Liver (tissue), 9 donors: Measurements from ENCODE around the gene SOX5. TPM values are rescaled to one million over a fixed set of nuclear protein-coding genes. Genes with fewer than 3 reads are reported as not detected.

Experiments
- DNase-seq: peaks from one replicate; pipeline ENCODE4 v3.0.0-alpha.2; 2017; ENCODE audit warnings: low spot score
- H3K27ac ChIP-seq, 2 donors: one replicate each; pipeline ENCODE4 v1.7.0; 2013; ENCODE audit warnings: inconsistent platforms in 2 of 2, low read length in 2 of 2, control low read depth in 1 of 2, low read depth in 1 of 2, mild to moderate bottlenecking in 1 of 2
- H3K27me3 ChIP-seq, 4 donors: one replicate each; pipeline versions ENCODE4 v1.6.1 to v1.7.0; 2013; ENCODE audit warnings: low read length in 3 of 4, inconsistent platforms in 1 of 4, mild to moderate bottlenecking in 1 of 4, moderate library complexity in 1 of 4; ENCODE audit not compliant: control insufficient read depth in 4 of 4, insufficient read depth in 4 of 4
- H3K36me3 ChIP-seq, 4 donors: one replicate each; pipeline versions ENCODE4 v1.6.1 to v1.7.0; 2013; ENCODE audit warnings: low read length in 3 of 4, mild to moderate bottlenecking in 3 of 4, low read depth in 1 of 4, moderate library complexity in 1 of 4; ENCODE audit not compliant: control insufficient read depth in 4 of 4, insufficient read depth in 3 of 4
- H3K4me1 ChIP-seq, 4 donors: one replicate each; pipeline versions ENCODE4 v1.6.1 to v1.7.0; 2013; ENCODE audit warnings: low read length in 3 of 4, mild to moderate bottlenecking in 3 of 4, moderate library complexity in 1 of 4; ENCODE audit not compliant: control insufficient read depth in 4 of 4, insufficient read depth in 4 of 4
- H3K4me3 ChIP-seq, 3 donors: one replicate each; pipeline versions ENCODE4 v1.6.1 to v1.7.0; 2013; ENCODE audit warnings: low read length in 3 of 3, control low read depth in 1 of 3, low read depth in 1 of 3, mild to moderate bottlenecking in 1 of 3
- H3K9ac ChIP-seq, 2 donors: one replicate each; pipeline ENCODE4 v1.7.0; 2013; ENCODE audit warnings: low read length in 2 of 2, mild to moderate bottlenecking in 2 of 2, moderate library complexity in 2 of 2, control low read depth in 1 of 2, low read depth in 1 of 2
- H3K9me3 ChIP-seq, 4 donors: one replicate each; pipeline versions ENCODE4 v1.6.1 to v1.7.0; 2013; ENCODE audit warnings: low read length in 3 of 4; ENCODE audit not compliant: control insufficient read depth in 4 of 4
- ATF3 ChIP-seq: IDR thresholded peaks from 2 replicates; pipeline ENCODE4 v1.6.1; 2016; ENCODE audit warnings: antibody characterized with exemption
- CTCF ChIP-seq: fragments of 150-350 bp; IDR thresholded peaks from 2 replicates; pipeline ENCODE4 v1.5.1; 2017; ENCODE audit warnings: improper control_type of control experiment, low read depth, low read length; ENCODE audit not compliant: missing input control
- EGR1 ChIP-seq, 2 donors: IDR thresholded peaks; 2 replicates each; pipeline ENCODE4 v1.6.1; 2016 to 2018; ENCODE audit warnings: antibody characterized with exemption in 2 of 2, low read depth in 2 of 2
- FOXA2 ChIP-seq: IDR thresholded peaks from 2 replicates; pipeline ENCODE4 v1.6.1; 2016; ENCODE audit warnings: antibody characterized with exemption
- HNF4A ChIP-seq, 2 donors: conservative IDR thresholded peaks; 2 replicates each; pipeline ENCODE4 v1.6.1; 2016; ENCODE audit warnings: antibody characterized with exemption in 2 of 2, mild to moderate bottlenecking in 2 of 2
- HNF4G ChIP-seq: IDR thresholded peaks from 2 replicates; pipeline ENCODE4 v1.6.1; 2016; ENCODE audit warnings: antibody characterized with exemption
- JUND ChIP-seq, 2 donors: IDR thresholded peaks; 2 replicates each; pipeline ENCODE4 v1.6.1; 2016; ENCODE audit warnings: antibody characterized with exemption in 2 of 2
- MAX ChIP-seq: IDR thresholded peaks from 2 replicates; pipeline ENCODE4 v1.6.1; 2016; ENCODE audit warnings: antibody characterized with exemption
- NR2F2 ChIP-seq: IDR thresholded peaks from 2 replicates; pipeline ENCODE4 v1.6.1; 2016; ENCODE audit warnings: antibody characterized with exemption
- RAD21 ChIP-seq, 2 donors: IDR thresholded peaks; 2 replicates each; pipeline ENCODE4 v1.6.1; 2016; ENCODE audit warnings: antibody characterized with exemption in 2 of 2, mild to moderate bottlenecking in 2 of 2
- RXRA ChIP-seq, 2 donors: IDR thresholded peaks; 2 replicates each; pipeline ENCODE4 v1.6.1; 2017 to 2018; ENCODE audit warnings: antibody characterized with exemption in 2 of 2, mild to moderate bottlenecking in 1 of 2
- SP1 ChIP-seq: IDR thresholded peaks from 2 replicates; pipeline ENCODE4 v1.6.1; 2018; ENCODE audit warnings: antibody characterized with exemption, mild to moderate bottlenecking
- TAF1 ChIP-seq: conservative IDR thresholded peaks from 2 replicates; pipeline ENCODE4 v1.6.1; 2016; ENCODE audit warnings: antibody characterized with exemption, mild to moderate bottlenecking
- YY1 ChIP-seq: IDR thresholded peaks from 2 replicates; pipeline ENCODE4 v1.6.1; 2016; ENCODE audit warnings: antibody characterized with exemption, mild to moderate bottlenecking
- WGBS: extraction: QIAGEN DNeasy Blood & Tissue Kit; methylation state at CpG from one replicate; pipeline ENCODE4 v1.1.7; 2013; 5-methylcytosine and 5-hydroxymethylcytosine counted together
- polyA plus RNA-seq, 2 donors: library from polyadenylated mRNA; stranded (reverse) in 1 of 2; unstranded in 1 of 2; fragments of 200-250 nt in 1 of 2; fragments of >200 nt in 1 of 2; fragmentation: Nextera tagmentation in 1 of 2; extraction: Ambion mirVana in 1 of 2; gene quantifications; one replicate each; pipeline versions ENCODE4 v1.2.1 to v1.2.3, GENCODE V29; 2013 to 2015
- total RNA-seq, 2 donors: library from RNA; depleted of rRNA; stranded (reverse); fragments of >200 nt; gene quantifications; one replicate each; pipeline ENCODE4 v1.2.3, GENCODE V29; 2014
- TF ChIP-seq, protein P1 (sequence below): IDR thresholded peaks from 2 replicates; pipeline ENCODE4 v1.6.1; 2016; ENCODE audit warnings: antibody characterized with exemption, mild to moderate bottlenecking
- donor health status: healthy.
- donor health status: healthy.
- donor health status: healthy.
- donor health status: healthy.
- donor health status: healthy.

Gene SOX5
- total and polyA plus RNA-seq, 4 donors, result 2.3 to 42.4 (median 12.3) TPM

DNA sequence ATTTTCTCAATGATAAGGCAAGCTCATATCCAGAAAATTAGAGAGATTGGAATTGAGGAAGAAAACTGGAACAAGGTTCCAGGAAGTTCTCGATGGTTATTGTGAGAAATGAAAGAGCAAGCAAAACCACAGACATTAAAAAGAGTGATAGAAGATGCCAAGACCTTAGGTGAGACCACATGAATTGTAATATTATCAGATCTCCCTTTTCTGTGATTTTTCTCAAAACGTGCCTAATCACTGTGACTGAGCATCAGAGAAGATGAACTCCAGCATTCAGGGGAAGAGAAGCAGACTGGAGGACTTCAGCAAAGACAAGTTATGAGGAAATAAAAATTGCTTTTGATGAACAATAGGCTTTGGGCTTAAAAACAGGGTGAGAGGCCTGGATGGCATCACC is 278.8 kb downstream of the SOX5 start:
- no peak overlapping the region for H3K27ac ChIP-seq
- H3K9ac ChIP-seq, result no peak overlapping the region
- TF ChIP-seq MAX (no peak), TAF1 (no peak), SP1 (no peak), RXRA (IDR thresholded peaks at IDR 0.05) (no peak), HNF4G (no peak)
- H3K4me3 ChIP-seq, result no peak overlapping the region
- H3K9me3 ChIP-seq, result no peaks in the 10 kb centered on the region
- 88% methylated on average over 2 of the region's 2 CpGs for WGBS
- no peaks in the 10 kb centered on the region for H3K36me3 ChIP-seq
- no peaks in the 10 kb centered on the region for H3K27me3 ChIP-seq
- no peaks in the 10 kb centered on the region for H3K4me1 ChIP-seq
- no peak for DNase-seq

DNA sequence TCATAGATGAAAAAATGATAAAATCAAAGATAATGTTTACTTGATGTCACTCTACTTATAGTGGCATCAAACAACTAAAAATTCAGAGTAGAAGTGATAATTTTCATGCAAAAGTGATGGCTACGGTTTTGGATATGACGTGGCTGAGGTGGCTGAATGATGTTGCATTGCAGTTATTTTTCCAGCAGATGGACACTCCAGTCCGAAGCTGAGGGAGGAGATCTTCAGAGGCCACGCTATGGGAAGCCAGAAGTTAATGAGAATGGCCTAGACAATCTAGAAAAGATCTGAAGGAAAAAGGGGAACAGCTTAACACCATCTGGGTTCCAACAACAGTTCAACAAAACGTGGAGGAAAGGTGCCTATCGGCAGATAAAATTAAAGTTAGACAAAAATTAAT is 279.8 kb downstream of the SOX5 start:
- DNase-seq, result no peak
- H3K9me3 ChIP-seq, result no peaks in the 10 kb centered on the region
- TF ChIP-seq NR2F2 (no peak), ATF3 (no peak), JUND (IDR thresholded peaks at IDR 0.05) (no peak), FOXA2 (no peak), MAX (no peak), EGR1 (IDR thresholded peaks at IDR 0.05; ENCODE audit: low read depth in 2 of 2) (no peak), TAF1 (no peak)
- no peak overlapping the region for H3K4me3 ChIP-seq
- no peak overlapping the region for H3K9ac ChIP-seq
- H3K27ac ChIP-seq, result no peak overlapping the region
- H3K36me3 ChIP-seq, result peaks cover 0 to 2% (median 0%) of the 10 kb centered on the region in 4 donors
- no peaks in the 10 kb centered on the region for H3K27me3 ChIP-seq
- no peaks in the 10 kb centered on the region for H3K4me1 ChIP-seq
- WGBS, result 92% methylated on average over 6 of the region's 6 CpGs

DNA sequence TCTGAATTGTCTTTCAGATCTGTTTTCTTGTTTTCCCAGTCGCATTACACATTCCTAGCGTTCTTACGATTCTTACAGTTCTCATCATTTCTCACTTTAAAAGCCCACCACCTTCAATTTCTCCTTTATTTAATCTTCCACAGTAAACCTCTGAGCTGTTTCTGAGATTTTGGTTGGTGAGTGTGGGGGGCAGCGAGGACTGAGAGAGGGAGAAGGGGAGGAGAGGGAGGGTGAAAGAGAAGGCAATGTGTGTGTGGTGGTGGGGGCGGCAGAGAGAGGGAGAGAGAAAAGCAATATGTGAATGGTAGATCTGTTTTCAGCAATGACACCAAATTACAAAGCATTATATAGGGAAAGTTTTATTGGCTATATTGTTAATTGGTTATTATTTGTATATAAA is 282.6 kb downstream of the SOX5 start:
- Histone ChIP-seq H3K27me3 (no peaks in the 10 kb centered on the region), H3K4me3 (no peak overlapping the region), H3K36me3 (peaks cover 0 to 2% (median 0%) of the 10 kb centered on the region in 4 donors), H3K9ac (no peak overlapping the region), H3K4me1 (no peaks in the 10 kb centered on the region), H3K9me3 (no peaks in the 10 kb centered on the region), H3K27ac (no peak overlapping the region)
- WGBS, result 75% methylated on average over 5 of the region's 5 CpGs
- no peak for TF ChIP-seq NR2F2
- no peak for TF ChIP-seq HNF4A (conservative IDR thresholded peaks at IDR 0.05)
- no peak for TF ChIP-seq CTCF
- TF ChIP-seq RXRA (IDR thresholded peaks at IDR 0.05), result no peak
- DNase-seq, result no peak

DNA sequence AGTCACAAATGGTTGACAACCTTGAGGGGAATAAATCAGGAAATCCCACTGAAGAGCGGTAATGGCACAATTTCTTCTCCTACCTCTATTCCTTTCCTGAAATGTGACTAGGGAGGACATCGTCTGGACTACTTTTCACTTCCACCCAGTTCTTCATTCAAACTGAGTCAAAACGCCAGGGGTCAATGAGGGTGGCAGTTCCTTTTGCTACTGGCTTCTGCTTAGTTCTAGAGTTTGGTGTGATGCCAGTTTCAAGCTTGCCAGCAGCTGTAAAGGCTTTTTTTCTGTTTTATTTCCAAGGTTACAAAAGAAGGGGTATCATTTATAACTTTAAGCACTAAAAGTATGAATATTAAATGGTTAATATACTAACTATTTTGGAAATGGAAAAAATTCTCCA is 286.5 kb downstream of the SOX5 start:
- TF ChIP-seq, protein P1, sequence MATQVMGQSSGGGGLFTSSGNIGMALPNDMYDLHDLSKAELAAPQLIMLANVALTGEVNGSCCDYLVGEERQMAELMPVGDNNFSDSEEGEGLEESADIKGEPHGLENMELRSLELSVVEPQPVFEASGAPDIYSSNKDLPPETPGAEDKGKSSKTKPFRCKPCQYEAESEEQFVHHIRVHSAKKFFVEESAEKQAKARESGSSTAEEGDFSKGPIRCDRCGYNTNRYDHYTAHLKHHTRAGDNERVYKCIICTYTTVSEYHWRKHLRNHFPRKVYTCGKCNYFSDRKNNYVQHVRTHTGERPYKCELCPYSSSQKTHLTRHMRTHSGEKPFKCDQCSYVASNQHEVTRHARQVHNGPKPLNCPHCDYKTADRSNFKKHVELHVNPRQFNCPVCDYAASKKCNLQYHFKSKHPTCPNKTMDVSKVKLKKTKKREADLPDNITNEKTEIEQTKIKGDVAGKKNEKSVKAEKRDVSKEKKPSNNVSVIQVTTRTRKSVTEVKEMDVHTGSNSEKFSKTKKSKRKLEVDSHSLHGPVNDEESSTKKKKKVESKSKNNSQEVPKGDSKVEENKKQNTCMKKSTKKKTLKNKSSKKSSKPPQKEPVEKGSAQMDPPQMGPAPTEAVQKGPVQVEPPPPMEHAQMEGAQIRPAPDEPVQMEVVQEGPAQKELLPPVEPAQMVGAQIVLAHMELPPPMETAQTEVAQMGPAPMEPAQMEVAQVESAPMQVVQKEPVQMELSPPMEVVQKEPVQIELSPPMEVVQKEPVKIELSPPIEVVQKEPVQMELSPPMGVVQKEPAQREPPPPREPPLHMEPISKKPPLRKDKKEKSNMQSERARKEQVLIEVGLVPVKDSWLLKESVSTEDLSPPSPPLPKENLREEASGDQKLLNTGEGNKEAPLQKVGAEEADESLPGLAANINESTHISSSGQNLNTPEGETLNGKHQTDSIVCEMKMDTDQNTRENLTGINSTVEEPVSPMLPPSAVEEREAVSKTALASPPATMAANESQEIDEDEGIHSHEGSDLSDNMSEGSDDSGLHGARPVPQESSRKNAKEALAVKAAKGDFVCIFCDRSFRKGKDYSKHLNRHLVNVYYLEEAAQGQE, result no peak
- TF ChIP-seq ATF3, result no peak
- TF ChIP-seq MAX, result no peak
- no peak for TF ChIP-seq HNF4A (conservative IDR thresholded peaks at IDR 0.05)
- no peak for TF ChIP-seq RAD21 (IDR thresholded peaks at IDR 0.05)
- TF ChIP-seq YY1, result no peak
- H3K4me3 ChIP-seq, result no peak overlapping the region
- 88% methylated on average over 3 of the region's 3 CpGs for WGBS

More for the DNA sequence above, 286.5 kb downstream of the SOX5 start:
- DNase-seq, result no peak
- Histone ChIP-seq H3K27ac (no peak overlapping the region), H3K9me3 (no peaks in the 10 kb centered on the region), H3K4me1 (no peaks in the 10 kb centered on the region), H3K27me3 (no peaks in the 10 kb centered on the region), H3K36me3 (peaks cover 0 to 2% (median 0%) of the 10 kb centered on the region in 4 donors), H3K9ac (no peak overlapping the region)
